ENCODE results near the gene CSRNP3. TPM values are rescaled to one million over a fixed set of nuclear protein-coding genes. Genes with fewer than 3 reads are reported as not detected.

The CSRNP3 gene
- total RNA-seq, 1 donor from 2014 or later = 4.0 TPM

GRCh38 chr2:165609672-165610071, 140.2 kb downstream of the CSRNP3 start:
- no peak for TF ChIP-seq CTCF (IDR thresholded peaks at IDR 0.05; ENCODE audit: borderline replicate concordance)
- no peaks in the 10 kb centered on the region for H3K9me3 ChIP-seq (replicated peaks)
- no peaks in the 10 kb centered on the region for H3K36me3 ChIP-seq
- no peaks in the 10 kb centered on the region for H3K4me1 ChIP-seq
- DNase-seq = no peak
- intact Hi-C loops (cut with micrococcal nuclease) = no loop called here
- no peak overlapping the region for H3K27ac ChIP-seq (replicated peaks)
- no peaks in the 10 kb centered on the region for H3K27me3 ChIP-seq (ENCODE audit: low read depth)
- H3K4me3 ChIP-seq = no peak overlapping the region

- H3K9me3 ChIP-seq (replicated peaks) = no peaks in the 10 kb centered on the region
- no peaks in the 10 kb centered on the region for H3K36me3 ChIP-seq
- no peak for TF ChIP-seq CTCF (IDR thresholded peaks at IDR 0.05; ENCODE audit: borderline replicate concordance)
- DNase-seq = no peak
- intact Hi-C loops (cut with micrococcal nuclease) = no loop called here
- no peaks in the 10 kb centered on the region for H3K4me1 ChIP-seq
- H3K27me3 ChIP-seq (ENCODE audit: low read depth) = no peaks in the 10 kb centered on the region
- H3K4me3 ChIP-seq = no peak overlapping the region
- no peak overlapping the region for H3K27ac ChIP-seq (replicated peaks)
These were observed 141.1 kb downstream of the CSRNP3 start for GRCh38 chr2:165610591-165611029.

GRCh38 chr2:165617741-165618481, 148.4 kb downstream of the CSRNP3 start:
- Histone ChIP-seq H3K9me3 (replicated peaks) (peaks cover 14% of the 10 kb centered on the region), H3K27ac (replicated peaks) (no peak overlapping the region), H3K27me3 (ENCODE audit: low read depth) (no peaks in the 10 kb centered on the region), H3K36me3 (no peaks in the 10 kb centered on the region), H3K4me3 (no peak overlapping the region), H3K4me1 (no peaks in the 10 kb centered on the region)
- TF ChIP-seq CTCF (IDR thresholded peaks at IDR 0.05; ENCODE audit: borderline replicate concordance) = no peak
- intact Hi-C loops (cut with micrococcal nuclease) = no loop called here
- DNase-seq = no peak

GRCh38 chr2:165618806-165619205, 149.3 kb downstream of the CSRNP3 start:
- Histone ChIP-seq H3K4me1 (no peaks in the 10 kb centered on the region), H3K27me3 (ENCODE audit: low read depth) (no peaks in the 10 kb centered on the region), H3K4me3 (no peak overlapping the region), H3K9me3 (replicated peaks) (peaks cover 14% of the 10 kb centered on the region), H3K36me3 (no peaks in the 10 kb centered on the region), H3K27ac (replicated peaks) (no peak overlapping the region)
- TF ChIP-seq CTCF (IDR thresholded peaks at IDR 0.05; ENCODE audit: borderline replicate concordance) = no peak
- no peak for DNase-seq
- intact Hi-C loops (cut with micrococcal nuclease) = no loop called here

GRCh38 chr2:165621086-165621560, 151.6 kb downstream of the CSRNP3 start:
- DNase-seq = no peak
- no peak overlapping the region for H3K4me3 ChIP-seq
- H3K4me1 ChIP-seq = no peaks in the 10 kb centered on the region
- H3K27me3 ChIP-seq (ENCODE audit: low read depth) = no peaks in the 10 kb centered on the region
- peaks cover 13% of the 10 kb centered on the region for H3K9me3 ChIP-seq (replicated peaks)
- H3K36me3 ChIP-seq = no peaks in the 10 kb centered on the region
- intact Hi-C loops (cut with micrococcal nuclease) = no loop called here
- peak overlapping the region; percentile 9 for H3K27ac ChIP-seq (replicated peaks)
- no peak for TF ChIP-seq CTCF (IDR thresholded peaks at IDR 0.05; ENCODE audit: borderline replicate concordance)
